ENCODE results near the gene MDM2. TPM values are rescaled to one million over a fixed set of nuclear protein-coding genes. Genes with fewer than 3 reads are reported as not detected.

MDM2 gene
- total and polyA plus RNA-seq, 2 of the 8 experiments (the other 6 are each of a cell fraction or from before 2014, with no cell fraction given): 15.1 to 115 TPM

DNA sequence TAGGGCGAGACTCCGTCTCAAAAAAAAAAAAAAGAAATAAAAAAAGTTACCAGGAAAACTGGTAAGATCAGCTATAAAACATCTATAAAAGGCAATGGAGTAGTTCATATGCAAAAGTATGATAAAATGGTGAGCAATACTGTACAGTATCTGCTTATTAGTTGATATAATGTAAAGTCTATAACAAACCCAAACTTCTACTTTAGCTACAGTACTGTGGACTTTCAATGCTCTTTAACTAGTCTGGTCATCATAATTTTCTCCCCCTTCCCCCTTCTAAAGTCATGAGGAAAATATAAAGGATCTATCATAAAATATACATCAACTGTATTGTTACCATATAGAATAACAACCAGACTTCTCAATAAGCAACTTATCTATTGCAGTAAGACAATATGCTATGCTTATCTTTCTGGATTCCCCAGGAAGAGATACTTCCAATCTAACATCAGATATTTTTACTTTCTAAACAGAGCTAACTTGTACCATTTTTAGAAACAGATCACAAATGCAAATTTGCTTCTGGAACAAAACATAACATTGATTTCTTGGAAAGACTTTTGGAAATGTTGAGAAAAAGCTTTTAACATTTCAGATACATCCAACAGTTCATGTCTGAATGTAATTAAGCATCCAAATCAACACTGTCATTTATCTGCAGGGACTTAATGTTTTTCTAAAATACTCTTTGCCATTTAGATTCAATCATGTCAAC is 43.8 kb downstream of the MDM2 start (continued):
- TF ChIP-seq RNF2 (IDR thresholded peaks at IDR 0.05; ENCODE audit: borderline replicate concordance, low read depth, low read length, missing control alignments, poor library complexity, severe bottlenecking) (no peak), CBX5 (IDR thresholded peaks at IDR 0.05; ENCODE audit: low read depth, low read length) (no peak), HDAC6 (IDR thresholded peaks at IDR 0.05; ENCODE audit: low read depth, low read length) (no peak)
- TF ChIP-seq, protein P1, sequence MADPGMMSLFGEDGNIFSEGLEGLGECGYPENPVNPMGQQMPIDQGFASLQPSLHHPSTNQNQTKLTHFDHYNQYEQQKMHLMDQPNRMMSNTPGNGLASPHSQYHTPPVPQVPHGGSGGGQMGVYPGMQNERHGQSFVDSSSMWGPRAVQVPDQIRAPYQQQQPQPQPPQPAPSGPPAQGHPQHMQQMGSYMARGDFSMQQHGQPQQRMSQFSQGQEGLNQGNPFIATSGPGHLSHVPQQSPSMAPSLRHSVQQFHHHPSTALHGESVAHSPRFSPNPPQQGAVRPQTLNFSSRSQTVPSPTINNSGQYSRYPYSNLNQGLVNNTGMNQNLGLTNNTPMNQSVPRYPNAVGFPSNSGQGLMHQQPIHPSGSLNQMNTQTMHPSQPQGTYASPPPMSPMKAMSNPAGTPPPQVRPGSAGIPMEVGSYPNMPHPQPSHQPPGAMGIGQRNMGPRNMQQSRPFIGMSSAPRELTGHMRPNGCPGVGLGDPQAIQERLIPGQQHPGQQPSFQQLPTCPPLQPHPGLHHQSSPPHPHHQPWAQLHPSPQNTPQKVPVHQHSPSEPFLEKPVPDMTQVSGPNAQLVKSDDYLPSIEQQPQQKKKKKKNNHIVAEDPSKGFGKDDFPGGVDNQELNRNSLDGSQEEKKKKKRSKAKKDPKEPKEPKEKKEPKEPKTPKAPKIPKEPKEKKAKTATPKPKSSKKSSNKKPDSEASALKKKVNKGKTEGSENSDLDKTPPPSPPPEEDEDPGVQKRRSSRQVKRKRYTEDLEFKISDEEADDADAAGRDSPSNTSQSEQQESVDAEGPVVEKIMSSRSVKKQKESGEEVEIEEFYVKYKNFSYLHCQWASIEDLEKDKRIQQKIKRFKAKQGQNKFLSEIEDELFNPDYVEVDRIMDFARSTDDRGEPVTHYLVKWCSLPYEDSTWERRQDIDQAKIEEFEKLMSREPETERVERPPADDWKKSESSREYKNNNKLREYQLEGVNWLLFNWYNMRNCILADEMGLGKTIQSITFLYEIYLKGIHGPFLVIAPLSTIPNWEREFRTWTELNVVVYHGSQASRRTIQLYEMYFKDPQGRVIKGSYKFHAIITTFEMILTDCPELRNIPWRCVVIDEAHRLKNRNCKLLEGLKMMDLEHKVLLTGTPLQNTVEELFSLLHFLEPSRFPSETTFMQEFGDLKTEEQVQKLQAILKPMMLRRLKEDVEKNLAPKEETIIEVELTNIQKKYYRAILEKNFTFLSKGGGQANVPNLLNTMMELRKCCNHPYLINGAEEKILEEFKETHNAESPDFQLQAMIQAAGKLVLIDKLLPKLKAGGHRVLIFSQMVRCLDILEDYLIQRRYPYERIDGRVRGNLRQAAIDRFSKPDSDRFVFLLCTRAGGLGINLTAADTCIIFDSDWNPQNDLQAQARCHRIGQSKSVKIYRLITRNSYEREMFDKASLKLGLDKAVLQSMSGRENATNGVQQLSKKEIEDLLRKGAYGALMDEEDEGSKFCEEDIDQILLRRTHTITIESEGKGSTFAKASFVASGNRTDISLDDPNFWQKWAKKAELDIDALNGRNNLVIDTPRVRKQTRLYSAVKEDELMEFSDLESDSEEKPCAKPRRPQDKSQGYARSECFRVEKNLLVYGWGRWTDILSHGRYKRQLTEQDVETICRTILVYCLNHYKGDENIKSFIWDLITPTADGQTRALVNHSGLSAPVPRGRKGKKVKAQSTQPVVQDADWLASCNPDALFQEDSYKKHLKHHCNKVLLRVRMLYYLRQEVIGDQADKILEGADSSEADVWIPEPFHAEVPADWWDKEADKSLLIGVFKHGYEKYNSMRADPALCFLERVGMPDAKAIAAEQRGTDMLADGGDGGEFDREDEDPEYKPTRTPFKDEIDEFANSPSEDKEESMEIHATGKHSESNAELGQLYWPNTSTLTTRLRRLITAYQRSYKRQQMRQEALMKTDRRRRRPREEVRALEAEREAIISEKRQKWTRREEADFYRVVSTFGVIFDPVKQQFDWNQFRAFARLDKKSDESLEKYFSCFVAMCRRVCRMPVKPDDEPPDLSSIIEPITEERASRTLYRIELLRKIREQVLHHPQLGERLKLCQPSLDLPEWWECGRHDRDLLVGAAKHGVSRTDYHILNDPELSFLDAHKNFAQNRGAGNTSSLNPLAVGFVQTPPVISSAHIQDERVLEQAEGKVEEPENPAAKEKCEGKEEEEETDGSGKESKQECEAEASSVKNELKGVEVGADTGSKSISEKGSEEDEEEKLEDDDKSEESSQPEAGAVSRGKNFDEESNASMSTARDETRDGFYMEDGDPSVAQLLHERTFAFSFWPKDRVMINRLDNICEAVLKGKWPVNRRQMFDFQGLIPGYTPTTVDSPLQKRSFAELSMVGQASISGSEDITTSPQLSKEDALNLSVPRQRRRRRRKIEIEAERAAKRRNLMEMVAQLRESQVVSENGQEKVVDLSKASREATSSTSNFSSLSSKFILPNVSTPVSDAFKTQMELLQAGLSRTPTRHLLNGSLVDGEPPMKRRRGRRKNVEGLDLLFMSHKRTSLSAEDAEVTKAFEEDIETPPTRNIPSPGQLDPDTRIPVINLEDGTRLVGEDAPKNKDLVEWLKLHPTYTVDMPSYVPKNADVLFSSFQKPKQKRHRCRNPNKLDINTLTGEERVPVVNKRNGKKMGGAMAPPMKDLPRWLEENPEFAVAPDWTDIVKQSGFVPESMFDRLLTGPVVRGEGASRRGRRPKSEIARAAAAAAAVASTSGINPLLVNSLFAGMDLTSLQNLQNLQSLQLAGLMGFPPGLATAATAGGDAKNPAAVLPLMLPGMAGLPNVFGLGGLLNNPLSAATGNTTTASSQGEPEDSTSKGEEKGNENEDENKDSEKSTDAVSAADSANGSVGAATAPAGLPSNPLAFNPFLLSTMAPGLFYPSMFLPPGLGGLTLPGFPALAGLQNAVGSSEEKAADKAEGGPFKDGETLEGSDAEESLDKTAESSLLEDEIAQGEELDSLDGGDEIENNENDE (IDR thresholded peaks at IDR 0.05; ENCODE audit: insufficient replicate concordance, low read length): no peak

All from H1 (cell line).